ENCODE results near the gene RHBDD3. TPM values are rescaled to one million over a fixed set of nuclear protein-coding genes. Genes with fewer than 3 reads are reported as not detected.

RHBDD3 gene
- total RNA-seq, 4 donors from 2014 or later: 10.1 to 22.7 (median 17.2) TPM

GRCh38 chr22:29310863-29311339 lies 43.1 kb upstream of the RHBDD3 start:
- H3K4me1 ChIP-seq: peaks cover 92% of the 10 kb centered on the region
- no peak for TF ChIP-seq EP300 (IDR thresholded peaks at IDR 0.05)
- no peak for TF ChIP-seq POLR2A (IDR thresholded peaks at IDR 0.05)
- TF ChIP-seq POLR2AphosphoS5 (IDR thresholded peaks at IDR 0.05): peak in 2 of 3 donors; percentile 69 to 86
- TF ChIP-seq CTCF (IDR thresholded peaks at IDR 0.05): no peak
- DNase-seq (ENCODE audit: low spot score in 2 of 2): peak; percentile 98 to 99
- no peaks in the 10 kb centered on the region for H3K36me3 ChIP-seq
- peak overlapping the region; percentile 37 for H3K4me3 ChIP-seq
- peak overlapping the region; percentile 91 for H3K27ac ChIP-seq
- H3K27me3 ChIP-seq: peaks cover 27% of the 10 kb centered on the region
- 8% methylated on average over 17 of the region's 18 CpGs for WGBS
- H3K9me3 ChIP-seq: no peaks in the 10 kb centered on the region

- H3K4me3 ChIP-seq: peak overlapping the region; percentile 88
- WGBS: 42% methylated on average over 18 of the region's 28 CpGs
Measured at GRCh38 chr22:29310065-29310862, 42.5 kb upstream of the RHBDD3 start.

GRCh38 chr22:29309332-29310064 lies 41.7 kb upstream of the RHBDD3 start:
- 73% methylated on average over 8 of the region's 21 CpGs for WGBS
- Histone ChIP-seq H3K36me3 (no peaks in the 10 kb centered on the region), H3K9me3 (no peaks in the 10 kb centered on the region), H3K4me3 (peak overlapping the region; percentile 88), H3K4me1 (peaks cover 80% of the 10 kb centered on the region), H3K27ac (peak overlapping the region; percentile 91), H3K27me3 (peaks cover 13% of the 10 kb centered on the region)
- peak in 1 of 2 donors; percentile 69 for DNase-seq (ENCODE audit: low spot score in 2 of 2)
- no peak for TF ChIP-seq EP300 (IDR thresholded peaks at IDR 0.05)
- no peak for TF ChIP-seq CTCF (IDR thresholded peaks at IDR 0.05)
- TF ChIP-seq POLR2A (IDR thresholded peaks at IDR 0.05): no peak
- no peak for TF ChIP-seq POLR2AphosphoS5 (IDR thresholded peaks at IDR 0.05)

More at GRCh38 chr22:29310065-29310862, 42.5 kb upstream of the RHBDD3 start:
- no peak for TF ChIP-seq CTCF (IDR thresholded peaks at IDR 0.05)
- no peak for TF ChIP-seq EP300 (IDR thresholded peaks at IDR 0.05)
- H3K27ac ChIP-seq: peak overlapping the region; percentile 91
- peaks cover 21% of the 10 kb centered on the region for H3K27me3 ChIP-seq
- no peaks in the 10 kb centered on the region for H3K36me3 ChIP-seq
- peaks cover 88% of the 10 kb centered on the region for H3K4me1 ChIP-seq
- no peaks in the 10 kb centered on the region for H3K9me3 ChIP-seq
- DNase-seq (ENCODE audit: low spot score in 2 of 2): no peak

- TF ChIP-seq EP300 (IDR thresholded peaks at IDR 0.05): no peak
- no peak for DNase-seq (ENCODE audit: low spot score in 2 of 2)
- Histone ChIP-seq H3K27me3 (peaks cover 6% of the 10 kb centered on the region), H3K4me1 (peaks cover 74% of the 10 kb centered on the region), H3K27ac (peak overlapping the region; percentile 91), H3K4me3 (peak overlapping the region; percentile 88), H3K9me3 (no peaks in the 10 kb centered on the region), H3K36me3 (no peaks in the 10 kb centered on the region)
- 39% methylated on average over 8 of the region's 13 CpGs for WGBS
Measured at GRCh38 chr22:29308791-29309262, 41.0 kb upstream of the RHBDD3 start.

- Histone ChIP-seq H3K27me3 (peaks cover under 1% of the 10 kb centered on the region), H3K4me3 (peak overlapping the region; percentile 88), H3K4me1 (peaks cover 70% of the 10 kb centered on the region), H3K9me3 (no peaks in the 10 kb centered on the region), H3K27ac (peak overlapping the region; percentile 91), H3K36me3 (no peaks in the 10 kb centered on the region)
- DNase-seq (ENCODE audit: low spot score in 2 of 2): no peak
- 42% methylated on average over 8 of the region's 50 CpGs for WGBS
- TF ChIP-seq POLR2AphosphoS5 (IDR thresholded peaks at IDR 0.05) (no peak), EP300 (IDR thresholded peaks at IDR 0.05) (no peak), CTCF (IDR thresholded peaks at IDR 0.05) (no peak), POLR2A (IDR thresholded peaks at IDR 0.05) (no peak)
Measured at GRCh38 chr22:29308148-29308790, 40.5 kb upstream of the RHBDD3 start.
